ENCODE data around the gene EVC2.
"Not testable (repeated sequence)": the region's sequence is repeated elsewhere in the genome, so short reads cannot be mapped to it uniquely, and the experiment has no call there.

The EVC2 gene

DNA sequence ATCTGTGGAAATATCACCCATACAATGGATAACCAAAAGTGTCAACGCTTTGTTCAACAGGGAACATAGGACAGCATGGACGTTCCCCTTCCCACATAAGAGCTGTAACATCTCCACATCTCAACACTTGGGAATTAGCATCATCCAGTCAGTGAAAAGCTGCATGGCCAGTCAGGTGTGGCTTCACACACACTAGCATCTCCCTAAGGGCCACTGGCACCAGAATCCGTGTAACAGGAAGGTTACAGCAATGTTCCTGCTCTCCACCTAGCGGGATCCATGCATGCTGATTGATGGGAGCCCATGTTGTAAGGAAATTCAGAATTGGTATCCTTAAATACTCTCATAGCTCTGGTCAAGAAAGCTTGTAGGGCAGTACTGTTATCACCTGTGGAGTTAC, 78.8 kb downstream of the EVC2 start:
- no peak for DNase-seq (ENCODE audit: low read depth)

DNA sequence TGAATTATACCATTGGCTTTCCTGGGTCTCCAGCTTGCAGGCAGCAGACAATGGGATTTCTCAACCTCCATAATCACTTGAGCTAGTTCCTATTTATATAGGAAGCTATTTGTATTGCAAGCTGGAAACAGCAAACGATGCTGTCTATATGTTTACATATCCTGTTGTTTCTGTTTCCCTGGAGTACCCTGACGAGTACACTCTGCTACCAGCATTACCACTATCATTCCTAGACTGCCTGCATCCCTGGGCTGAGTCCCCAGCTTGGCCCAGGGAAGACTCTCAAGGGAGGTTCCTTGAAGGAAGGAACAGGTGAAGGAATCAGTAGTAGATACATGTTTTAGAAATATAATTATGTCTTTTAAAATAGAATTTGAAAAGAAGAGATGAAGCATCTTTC, 81.4 kb downstream of the EVC2 start:
- no peak for DNase-seq (ENCODE audit: low read depth)

DNA sequence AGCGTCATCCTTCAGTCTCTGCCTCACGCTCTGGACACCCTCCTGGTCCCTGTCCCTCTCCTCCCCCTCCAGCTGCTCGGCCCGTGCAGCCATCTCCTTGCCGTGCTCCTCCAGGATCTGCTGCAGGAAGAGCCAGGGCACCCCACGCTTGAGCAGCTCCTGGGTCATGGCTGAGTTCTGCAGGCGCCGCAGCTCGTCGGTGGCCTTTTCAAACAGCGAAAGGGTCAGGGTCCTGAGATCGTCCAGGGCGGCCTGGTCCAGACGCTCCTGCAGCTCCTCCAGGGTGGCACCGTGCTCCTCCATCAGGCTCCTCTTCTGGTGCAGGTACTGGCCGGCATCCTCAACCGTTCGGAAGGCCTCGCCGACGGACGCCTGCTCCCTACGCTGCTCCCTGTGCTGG, 85.8 kb downstream of the EVC2 start:
- no peak for DNase-seq (ENCODE audit: low read depth)

DNA sequence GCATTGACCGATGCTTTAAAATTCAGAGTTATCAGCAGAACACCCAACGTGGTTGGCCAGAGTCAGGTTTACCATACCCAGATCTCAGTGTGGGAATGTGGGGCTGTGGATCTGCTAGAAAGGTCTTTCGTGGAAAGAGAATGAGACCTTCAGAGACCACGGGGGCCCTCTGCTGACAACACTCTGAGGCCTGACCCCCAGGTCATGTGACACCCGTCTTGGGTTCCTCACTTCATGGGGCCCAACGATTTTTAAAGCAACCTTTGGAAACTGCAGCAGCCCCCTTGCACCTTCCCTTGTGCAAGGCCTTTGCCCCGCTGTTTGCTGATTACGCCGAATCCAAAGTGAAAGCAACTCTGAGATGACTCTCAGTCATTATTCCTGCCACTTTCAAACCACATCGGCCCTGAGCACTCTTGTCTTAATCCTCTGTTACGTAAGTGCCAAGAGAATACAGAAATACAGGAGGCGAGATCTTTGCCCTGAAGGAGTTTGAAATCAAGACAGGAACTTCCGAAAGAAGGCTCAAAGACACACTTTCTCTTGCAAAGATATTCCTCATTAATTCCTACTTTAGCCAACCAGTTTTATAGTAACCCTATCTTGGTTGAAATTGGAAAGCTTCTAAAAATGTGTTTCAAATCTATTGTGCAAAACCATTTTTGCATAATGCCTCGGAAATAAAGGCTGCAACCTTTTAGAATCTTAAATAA, 88.3 kb downstream of the EVC2 start:
- no peak for DNase-seq (ENCODE audit: low read depth)

DNA sequence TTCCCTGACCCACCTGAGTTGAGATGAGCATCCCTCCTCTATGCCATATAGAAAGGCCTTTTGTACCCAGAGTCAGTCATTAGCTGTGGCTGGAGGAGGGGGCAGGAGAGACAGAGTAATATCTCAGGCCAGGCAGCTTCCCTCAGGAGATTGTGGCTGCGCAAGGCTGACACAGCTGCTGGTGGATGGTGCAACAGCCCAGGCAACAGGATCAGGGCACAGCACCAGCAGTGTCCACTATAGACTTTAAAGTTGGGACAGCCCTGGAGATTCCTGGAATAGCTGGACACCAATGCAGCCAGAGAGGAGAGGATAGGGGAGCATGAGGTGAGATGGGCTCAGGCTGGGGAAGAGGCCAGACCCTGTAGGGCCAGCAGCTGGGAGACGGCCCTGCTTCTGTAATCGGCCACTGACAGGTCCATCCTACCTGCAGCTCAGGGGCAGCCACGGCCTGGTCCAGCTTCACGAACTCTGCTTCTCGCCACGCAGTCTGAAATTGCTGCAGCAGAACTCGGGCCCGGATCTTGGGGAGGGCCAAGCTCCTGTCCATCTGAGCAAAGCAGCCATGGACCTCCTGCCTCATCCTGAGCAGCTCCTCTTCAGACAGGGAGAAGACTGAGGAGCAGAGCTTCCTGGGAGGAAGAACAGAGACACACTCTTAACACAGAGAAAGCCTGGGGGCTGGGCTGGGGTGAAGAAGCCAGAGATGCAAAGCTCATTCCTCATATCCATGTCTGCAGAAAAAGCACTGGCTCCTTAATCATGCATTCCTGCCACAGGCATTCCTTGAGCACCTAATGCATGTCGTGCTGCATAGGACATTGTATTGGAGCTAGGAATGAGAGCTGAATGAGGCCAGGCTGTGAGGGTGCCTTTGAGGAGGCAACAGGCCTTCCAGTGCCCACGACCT, 90.1 kb downstream of the EVC2 start:
- DNase-seq (ENCODE audit: low read depth): no peak

DNA sequence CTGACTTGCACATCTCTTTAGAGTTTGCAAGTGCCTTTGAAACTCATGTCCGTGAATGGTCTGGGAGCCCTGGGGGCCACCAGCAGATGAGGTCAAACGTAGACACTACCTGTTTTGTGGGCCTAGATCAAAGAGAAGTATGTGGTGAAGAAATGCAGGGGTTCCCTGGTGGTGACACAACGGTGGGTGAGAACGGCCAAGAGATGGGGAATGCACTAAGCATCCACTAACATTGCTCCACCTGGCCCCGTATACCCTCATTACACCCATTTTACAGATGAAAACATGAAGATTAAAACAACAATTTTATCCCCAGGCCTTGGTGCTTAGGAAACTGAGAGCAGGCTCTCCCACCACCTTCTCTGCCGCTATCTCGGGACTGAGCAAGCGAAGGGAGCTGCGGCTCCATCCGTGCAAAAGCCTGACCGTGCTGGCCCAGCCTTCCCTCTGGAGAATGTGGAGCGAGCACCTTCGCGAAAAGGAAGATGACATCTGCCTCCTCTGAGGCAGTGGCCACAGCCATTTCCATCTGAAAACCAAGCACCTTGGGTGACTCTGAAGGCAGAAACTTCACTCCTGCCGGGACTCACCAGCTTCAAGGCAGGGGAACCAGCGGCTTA, 91.9 kb downstream of the EVC2 start:
- no peak for DNase-seq (ENCODE audit: low read depth)

DNA sequence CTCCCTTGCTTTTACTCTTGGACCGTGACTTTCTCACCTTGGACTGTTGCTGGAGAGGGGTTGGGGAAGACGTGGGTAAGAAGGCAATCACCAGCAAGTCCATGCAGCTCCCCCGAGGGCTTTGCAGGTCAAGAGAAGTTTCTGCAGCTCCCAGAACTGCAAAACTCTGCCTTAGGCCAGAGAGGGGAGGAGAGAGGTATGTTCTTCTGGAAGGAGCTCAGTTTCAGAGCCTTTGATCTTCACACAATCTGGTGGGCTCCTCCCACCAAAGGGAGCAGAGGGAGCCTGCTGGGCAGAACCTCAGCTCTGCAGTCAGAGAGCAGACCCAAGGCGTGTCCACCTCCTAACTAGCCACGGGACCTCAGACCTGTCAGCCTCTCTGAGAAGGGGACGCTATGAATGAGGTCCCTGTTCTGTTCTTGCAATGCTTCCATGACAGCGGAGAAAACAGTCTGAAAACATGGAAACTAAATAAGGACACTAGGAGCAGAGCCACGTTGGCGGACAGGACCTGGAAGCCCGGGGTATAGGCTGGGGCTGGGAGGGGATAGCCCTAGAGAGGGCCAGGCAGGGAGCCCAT, 92.8 kb downstream of the EVC2 start:
- no peak for DNase-seq (ENCODE audit: low read depth)

DNA sequence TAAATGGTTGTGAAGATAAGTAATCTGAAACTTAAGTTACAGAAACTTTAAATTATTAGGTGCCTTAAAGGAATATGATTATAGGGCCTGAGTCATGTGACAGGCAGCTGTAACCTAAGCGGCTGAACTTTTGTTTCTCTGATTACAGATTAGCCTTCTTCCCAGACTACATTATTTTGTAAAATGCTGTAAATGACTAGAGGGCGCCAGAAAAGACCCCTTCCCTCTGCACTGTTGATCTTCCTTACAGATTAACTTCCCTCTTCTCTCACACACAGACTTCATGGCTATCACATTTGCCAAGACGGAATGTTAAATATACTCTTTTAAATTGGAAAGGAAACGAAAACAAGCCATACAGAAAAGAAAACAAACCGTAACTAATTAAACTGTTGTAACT, 96.6 kb downstream of the EVC2 start:
- DNase-seq (ENCODE audit: low read depth): no peak

DNA sequence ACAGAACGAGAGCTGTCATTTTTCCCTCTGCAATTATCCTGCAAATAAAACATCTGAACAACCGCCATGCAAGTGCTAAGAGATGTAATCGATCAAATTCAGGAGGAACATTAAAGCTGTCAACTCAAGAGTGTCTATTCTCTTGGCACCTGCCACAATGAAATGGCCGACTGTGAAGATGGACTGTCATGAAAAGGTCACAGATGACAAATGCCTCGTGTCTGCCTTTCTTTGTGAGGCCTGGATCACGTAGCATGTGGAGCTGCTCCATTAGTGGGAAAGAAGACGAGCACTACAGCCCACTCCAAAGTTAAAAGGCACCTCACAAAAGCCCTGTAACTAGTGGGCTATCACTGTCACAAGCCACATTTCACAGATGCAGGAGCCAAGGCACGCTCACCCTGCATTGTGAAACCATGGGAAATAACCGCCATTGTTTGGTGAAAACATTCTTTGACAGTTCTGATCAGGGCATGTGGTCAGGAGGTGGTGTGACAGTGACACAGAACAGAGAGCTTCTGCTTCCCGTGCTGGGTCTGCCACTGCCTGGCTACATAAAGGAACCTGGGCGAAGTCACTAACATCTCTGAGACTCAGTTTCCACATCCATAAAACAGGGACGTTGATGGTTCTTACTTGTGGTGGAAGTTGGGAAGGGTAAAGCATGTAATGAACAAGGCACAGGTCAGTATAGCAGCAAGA, 98.9 kb downstream of the EVC2 start:
- DNase-seq (ENCODE audit: low read depth): no peak

DNA sequence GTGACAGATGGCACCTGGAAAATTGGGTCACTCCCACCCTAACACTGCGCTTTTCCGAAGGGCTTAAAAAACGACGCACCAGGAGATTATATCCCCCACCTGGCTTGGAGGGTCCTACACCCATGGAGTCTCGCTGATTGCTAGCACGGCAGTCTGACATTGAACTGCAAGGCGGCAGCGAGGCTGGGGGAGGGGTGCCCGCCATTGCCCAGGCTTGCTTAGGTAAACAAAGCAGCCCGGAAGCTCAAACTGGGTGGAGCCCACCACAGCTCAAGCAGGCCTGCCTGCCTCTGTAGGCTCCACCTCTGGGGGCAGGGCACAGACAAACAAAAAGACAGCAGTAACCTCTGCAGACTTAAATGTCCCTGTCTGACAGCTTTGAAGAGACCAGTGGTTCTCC, 114.5 kb downstream of the EVC2 start:
- DNase-seq (ENCODE audit: low read depth): not testable (repeated sequence)

DNA sequence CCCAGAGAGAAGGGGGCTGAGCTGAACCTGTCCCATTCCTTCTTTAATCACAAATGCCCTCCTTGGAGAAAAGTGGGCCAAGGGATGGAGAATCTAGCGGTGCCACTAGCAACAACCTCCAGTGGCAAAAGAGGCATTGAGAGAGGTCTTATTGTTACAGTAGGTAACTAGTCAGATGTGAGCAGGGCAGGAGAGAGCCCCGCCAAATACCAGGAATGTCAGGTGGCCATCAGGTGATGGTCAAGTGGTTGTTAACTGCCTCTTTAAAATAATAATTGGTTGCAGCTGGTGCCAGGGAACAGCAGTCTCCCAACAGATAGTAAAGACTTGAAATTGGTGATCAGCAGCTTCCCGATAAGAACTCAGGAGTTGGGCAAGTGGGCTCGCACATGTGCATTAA, 116.1 kb downstream of the EVC2 start:
- DNase-seq (ENCODE audit: low read depth): no peak

DNA sequence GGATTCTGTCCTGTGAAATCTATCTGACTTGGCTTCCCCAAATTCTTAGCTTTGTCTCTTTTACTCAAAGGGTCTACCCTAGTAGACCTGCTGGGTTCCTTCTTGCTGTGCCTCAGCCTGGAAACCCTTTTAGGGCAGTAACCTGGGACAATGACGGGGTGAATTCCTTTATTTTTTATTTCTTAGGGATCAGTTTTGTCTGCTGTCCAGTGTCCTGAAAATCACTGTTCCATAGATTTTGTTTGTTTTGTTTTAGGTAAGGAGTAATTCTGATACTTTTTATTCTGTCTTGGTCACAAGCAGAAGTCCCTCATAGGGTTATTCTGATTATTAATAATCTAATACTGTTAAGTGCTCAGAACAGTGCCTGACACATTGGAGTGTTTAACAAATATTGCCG, 118.9 kb downstream of the EVC2 start:
- DNase-seq (ENCODE audit: low read depth): no peak

DNA sequence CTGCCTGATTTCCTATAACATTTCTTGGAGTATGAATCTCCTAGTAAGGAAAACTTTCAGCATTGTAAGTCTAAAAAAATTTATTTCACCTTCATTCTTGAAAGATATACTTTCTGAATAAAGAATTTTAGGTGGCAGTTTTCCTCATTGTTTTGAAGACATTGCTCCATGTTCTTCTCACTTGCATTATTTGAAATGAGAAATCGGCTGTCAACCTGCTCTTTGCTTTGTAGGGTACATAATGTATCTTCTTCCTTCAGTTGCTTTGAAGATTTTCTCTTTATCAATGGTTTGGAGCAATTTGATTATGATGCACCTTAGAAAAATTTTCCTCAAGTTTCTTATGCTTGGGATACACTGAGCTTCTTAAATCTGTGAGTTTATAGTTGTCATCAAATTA, 120.3 kb downstream of the EVC2 start:
- DNase-seq (ENCODE audit: low read depth): no peak

DNA sequence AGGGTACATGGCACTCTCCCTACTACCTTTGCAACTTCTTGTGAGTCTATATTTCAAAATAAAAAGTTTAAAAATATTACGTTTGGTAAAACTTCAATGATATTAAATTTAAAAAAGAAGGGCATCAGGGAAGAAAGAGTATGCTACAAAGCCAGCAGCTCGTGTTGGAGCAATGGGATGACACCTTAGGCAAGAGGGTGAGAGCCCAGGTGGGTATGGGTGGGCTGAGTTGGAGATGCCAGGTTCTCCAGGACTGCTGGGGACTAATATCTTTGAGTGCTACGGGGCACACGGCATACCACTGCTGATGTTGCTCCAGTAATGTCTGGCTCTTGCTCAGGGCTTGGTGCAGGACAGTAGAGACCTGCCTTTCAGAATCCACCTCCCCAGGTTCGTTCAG, 132.4 kb downstream of the EVC2 start:
- DNase-seq (ENCODE audit: low read depth): no peak

DNA sequence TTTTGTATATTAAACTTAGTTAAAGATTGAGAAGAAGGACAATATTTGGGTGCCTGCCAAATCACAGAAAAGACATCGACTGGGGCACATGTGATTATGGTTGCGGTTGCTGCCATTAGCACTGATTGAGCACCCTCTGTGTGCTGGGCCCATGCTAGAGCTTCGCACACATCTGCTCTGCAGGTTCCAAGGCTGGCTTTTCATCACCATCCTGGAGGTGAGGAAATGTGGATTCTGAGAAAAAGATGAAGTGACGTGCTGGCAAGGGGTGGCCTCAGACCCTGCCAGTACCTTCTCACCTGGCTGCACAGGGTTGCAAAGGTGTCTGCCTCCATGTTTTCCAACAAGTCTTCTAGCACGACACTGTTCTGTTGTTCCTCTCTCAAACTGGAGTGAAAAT, 134.0 kb downstream of the EVC2 start:
- no peak for DNase-seq (ENCODE audit: low read depth)

DNA sequence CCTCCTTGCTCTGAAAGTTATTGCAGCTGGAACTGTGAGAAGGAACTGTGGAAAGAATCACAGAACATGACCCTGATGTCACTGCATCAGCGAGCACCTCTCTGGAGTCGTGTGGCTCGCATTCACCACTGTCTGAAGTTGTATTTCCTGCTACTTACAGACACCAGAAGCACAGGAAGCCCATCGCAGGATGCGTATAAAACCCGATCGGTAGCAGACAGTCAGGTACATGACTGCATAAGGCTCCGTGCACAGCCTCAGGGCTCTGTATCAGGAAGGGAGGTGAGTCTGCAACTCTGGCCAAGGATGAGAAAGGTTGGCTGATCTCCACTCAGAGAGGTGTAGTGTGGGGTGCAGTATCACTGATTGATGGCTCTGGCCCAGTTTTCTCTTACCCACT, 134.4 kb downstream of the EVC2 start:
- no peak for DNase-seq (ENCODE audit: low read depth)

DNA sequence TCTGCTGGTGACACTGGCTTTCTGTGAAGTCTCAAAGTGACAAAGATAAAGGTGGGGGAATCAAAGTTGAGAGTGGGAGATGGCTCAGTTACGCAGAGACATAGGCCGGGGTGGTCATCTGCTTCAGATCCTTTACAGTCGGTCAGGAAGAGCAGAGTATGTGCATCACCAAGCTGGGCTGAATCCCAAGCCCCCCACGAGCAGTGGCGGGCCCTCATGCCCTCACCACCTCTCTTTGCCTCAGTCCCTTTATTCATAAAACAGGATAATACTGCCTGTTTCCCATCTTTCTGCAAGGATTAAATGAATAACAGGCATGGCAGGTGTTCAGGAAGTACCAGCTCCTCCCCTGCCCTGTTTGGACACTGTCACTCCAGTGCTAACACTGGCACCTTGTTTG, 135.6 kb downstream of the EVC2 start:
- no peak for DNase-seq (ENCODE audit: low read depth)

DNA sequence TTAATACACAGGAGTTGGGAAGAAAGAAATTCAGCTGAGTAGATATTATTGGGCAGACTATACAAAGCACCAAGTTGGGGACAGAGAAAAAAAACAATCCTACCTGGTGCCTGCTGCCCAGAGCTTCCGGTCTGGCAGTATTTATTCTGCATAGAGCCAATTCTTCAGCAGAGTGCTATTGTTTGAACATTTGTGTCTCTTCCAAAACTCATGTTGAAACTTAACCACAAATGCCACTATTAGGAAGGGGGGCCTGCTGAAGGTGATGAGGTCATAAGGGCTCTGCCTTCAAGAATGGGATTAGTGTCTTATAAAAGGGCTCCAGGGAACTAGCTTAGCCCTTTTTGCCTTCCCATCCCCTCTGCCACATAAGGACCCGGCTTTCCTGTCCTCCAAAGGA, 136.2 kb downstream of the EVC2 start:
- no peak for DNase-seq (ENCODE audit: low read depth)

DNA sequence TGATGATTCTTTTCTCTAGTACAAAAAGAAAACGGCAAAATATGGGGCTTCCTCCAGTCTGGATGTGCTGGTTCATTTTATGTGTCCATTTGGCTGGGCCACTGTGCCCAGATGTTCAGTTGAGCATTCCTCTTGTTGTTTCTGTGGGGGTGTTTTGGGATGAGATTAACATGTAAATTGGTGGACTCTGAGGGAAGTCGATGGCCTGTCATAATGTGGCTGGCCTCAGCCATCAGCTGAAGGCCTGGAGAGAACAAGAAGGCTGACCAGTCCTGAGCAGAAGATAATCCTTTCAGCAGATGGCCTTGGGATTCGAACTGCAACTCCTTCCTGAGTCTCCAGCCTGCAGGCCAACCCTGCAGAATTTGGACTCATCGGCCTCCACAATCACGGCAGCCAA, 136.7 kb downstream of the EVC2 start:
- no peak for DNase-seq (ENCODE audit: low read depth)

DNA sequence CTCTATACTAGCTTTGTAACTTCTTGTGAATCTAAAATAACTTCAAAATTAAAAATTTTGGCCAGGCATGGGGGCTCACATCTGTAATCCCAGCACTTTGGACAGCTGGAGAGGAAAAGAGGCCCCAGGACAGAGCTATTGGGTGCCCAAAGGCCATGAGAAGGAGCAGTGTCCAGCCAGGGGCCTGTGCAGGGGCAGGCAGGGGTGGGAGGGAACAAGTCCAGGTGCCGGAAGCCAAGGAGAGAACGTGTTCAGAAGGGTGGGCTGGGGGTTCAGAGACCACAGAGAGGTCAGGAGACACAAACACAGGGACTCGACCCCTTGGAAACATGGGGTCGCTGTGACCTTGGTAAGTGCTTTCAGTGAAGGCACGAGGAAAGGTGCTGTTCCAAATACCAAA, 138.9 kb downstream of the EVC2 start:
- DNase-seq (ENCODE audit: low read depth): no peak

DNA sequence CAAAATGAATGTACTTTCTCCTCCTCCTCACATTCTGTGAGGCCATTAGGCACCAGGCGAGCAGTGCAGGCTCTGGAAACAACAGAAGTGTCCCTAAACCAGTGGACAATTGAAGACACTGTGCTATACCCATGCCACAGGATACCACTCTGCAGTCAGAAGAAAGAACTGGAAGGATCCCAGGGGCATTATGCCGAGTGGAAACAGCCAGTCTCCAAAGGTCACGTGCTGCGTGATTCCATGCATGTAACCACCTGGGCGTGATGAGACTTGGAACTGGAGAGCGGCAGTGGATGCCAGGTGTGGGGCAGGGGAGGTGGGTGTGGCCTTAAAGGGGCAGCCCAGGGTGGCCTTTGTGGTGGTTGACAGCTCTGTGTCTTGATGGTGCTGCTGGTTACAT, 139.4 kb downstream of the EVC2 start:
- no peak for DNase-seq (ENCODE audit: low read depth)

DNA sequence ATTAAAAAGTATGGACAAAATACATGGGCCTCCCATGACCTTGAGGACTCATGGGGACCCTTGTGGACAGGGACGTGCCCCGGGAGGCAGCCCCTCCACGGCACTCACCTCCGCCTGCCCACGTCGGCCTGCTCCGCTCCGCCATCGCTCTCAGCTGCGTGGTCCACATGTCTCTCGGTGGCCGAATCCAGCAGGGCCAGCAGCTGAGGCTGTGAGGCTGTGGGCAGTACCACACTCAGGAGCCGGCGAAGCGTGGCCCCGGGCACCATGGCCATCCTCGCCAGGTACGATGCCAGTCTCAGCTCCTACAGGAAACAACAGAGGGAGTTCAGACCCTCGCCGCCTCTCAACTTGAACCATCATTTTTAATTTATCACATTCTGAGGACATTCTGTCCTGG, 140.0 kb downstream of the EVC2 start:
- no peak for DNase-seq (ENCODE audit: low read depth)
